Uterus (tissue), 4 donors: Measurements from ENCODE around the gene TSPAN17. TPM values are rescaled to one million over a fixed set of nuclear protein-coding genes. Genes with fewer than 3 reads are reported as not detected.

Experiments used
- DNase-seq, 2 donors: peaks; one replicate each; pipeline ENCODE4 v3.0.0-alpha.2; 2019 to 2020
- H3K27ac ChIP-seq, 2 donors: fragments of 200-600 bp; sonication (generic); 1 replicate in 1 of 2; 2 replicates in 1 of 2; pipeline ENCODE4 v1.5.1; 2016 to 2018
- H3K27me3 ChIP-seq, 2 donors: fragments of 200-600 bp; sonication (generic); one replicate each; pipeline ENCODE4 v1.5.1; 2018 to 2019; ENCODE audit warnings: control low read depth in 1 of 2
- H3K36me3 ChIP-seq, 2 donors: fragments of 200-600 bp; sonication (generic); one replicate each; pipeline ENCODE4 v1.5.1; 2019; ENCODE audit warnings: control low read depth in 1 of 2
- H3K4me1 ChIP-seq, 2 donors: fragments of 200-600 bp; sonication (generic); one replicate each; pipeline ENCODE4 v1.5.1; 2018 to 2019; ENCODE audit warnings: control low read depth in 1 of 2
- H3K4me3 ChIP-seq, 2 donors: fragments of 200-600 bp; sonication (generic); 1 replicate in 1 of 2; 2 replicates in 1 of 2; pipeline ENCODE4 v1.5.1; 2018 to 2019; ENCODE audit warnings: mild to moderate bottlenecking in 1 of 2
- H3K9me3 ChIP-seq, 2 donors: fragments of 200-600 bp; sonication (generic); one replicate each; pipeline ENCODE4 v1.5.1; 2019; ENCODE audit warnings: control low read depth in 1 of 2
- POLR2A ChIP-seq, 2 donors: fragments of 450-650 bp; IDR thresholded peaks; one replicate each; pipeline ENCODE4 v1.6.1; 2016; ENCODE audit warnings: antibody characterized with exemption in 2 of 2, mild to moderate bottlenecking in 1 of 2, moderate library complexity in 1 of 2
- intact Hi-C: fragments of 100-400 bp; cut with DNase I; formaldehyde crosslinking; loops from one replicate; pipeline ENCODE4 v1.15.1; 2023; ENCODE audit warnings: low total_unique reads
- total RNA-seq, 4 donors: library from RNA; depleted of rRNA in 3 of 4; stranded (reverse); fragments of >200 nt in 3 of 4; gene quantifications; one replicate each; pipeline versions ENCODE4 v1.1.0 to v1.2.4, GENCODE V29; 2014 to 2023
- TF ChIP-seq, protein P1 (sequence below), 4 experiments: fragments of 200-600 bp in 2 of 4; fragments of 450-650 bp in 2 of 4; sonication (generic) in 2 of 4; IDR thresholded peaks; one replicate each; pipeline ENCODE4 v1.5.1; 2016 to 2019; ENCODE audit warnings: antibody characterized with exemption in 4 of 4, mild to moderate bottlenecking in 2 of 4, moderate library complexity in 1 of 4
- donor health status: DM: yes; HTN: yes; CAD: no.

The TSPAN17 gene
- total RNA-seq, 4 donors from 2014 or later = 10.0 to 45.6 (median 20.2) TPM

DNA sequence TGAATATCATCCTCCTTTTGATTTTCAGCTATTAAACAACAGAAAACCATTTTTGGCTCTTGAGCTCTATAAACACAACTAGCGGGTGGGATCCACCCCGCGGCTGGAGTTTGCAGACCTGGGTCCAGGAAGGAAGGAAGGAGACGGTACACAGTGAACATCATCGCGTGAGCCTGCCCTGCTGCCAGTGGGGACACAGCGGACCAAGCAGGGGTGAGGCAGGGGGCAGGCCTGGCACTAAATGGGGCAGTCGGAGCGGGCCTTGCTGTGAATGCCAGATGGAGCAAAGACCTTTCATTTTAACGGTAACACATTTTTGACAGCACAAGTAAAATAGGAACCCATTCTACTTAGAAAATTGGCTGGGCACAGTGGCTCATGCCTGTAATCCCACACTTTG lies 14.4 kb downstream of the TSPAN17 start:
- intact Hi-C loops = no loop called here
- DNase-seq = no peak
- no peak for TF ChIP-seq POLR2A (IDR thresholded peaks at IDR 0.05)
- TF ChIP-seq, protein P1, sequence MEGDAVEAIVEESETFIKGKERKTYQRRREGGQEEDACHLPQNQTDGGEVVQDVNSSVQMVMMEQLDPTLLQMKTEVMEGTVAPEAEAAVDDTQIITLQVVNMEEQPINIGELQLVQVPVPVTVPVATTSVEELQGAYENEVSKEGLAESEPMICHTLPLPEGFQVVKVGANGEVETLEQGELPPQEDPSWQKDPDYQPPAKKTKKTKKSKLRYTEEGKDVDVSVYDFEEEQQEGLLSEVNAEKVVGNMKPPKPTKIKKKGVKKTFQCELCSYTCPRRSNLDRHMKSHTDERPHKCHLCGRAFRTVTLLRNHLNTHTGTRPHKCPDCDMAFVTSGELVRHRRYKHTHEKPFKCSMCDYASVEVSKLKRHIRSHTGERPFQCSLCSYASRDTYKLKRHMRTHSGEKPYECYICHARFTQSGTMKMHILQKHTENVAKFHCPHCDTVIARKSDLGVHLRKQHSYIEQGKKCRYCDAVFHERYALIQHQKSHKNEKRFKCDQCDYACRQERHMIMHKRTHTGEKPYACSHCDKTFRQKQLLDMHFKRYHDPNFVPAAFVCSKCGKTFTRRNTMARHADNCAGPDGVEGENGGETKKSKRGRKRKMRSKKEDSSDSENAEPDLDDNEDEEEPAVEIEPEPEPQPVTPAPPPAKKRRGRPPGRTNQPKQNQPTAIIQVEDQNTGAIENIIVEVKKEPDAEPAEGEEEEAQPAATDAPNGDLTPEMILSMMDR (IDR thresholded peaks at IDR 0.05) = no peak
- H3K9me3 ChIP-seq = no peaks in the 10 kb centered on the region
- H3K27ac ChIP-seq = no peak overlapping the region
- H3K4me1 ChIP-seq = no peaks in the 10 kb centered on the region
- peaks cover 0 to 5% of the 10 kb centered on the region in 2 donors for H3K27me3 ChIP-seq
- H3K4me3 ChIP-seq = no peak overlapping the region
- H3K36me3 ChIP-seq = no peaks in the 10 kb centered on the region

DNA sequence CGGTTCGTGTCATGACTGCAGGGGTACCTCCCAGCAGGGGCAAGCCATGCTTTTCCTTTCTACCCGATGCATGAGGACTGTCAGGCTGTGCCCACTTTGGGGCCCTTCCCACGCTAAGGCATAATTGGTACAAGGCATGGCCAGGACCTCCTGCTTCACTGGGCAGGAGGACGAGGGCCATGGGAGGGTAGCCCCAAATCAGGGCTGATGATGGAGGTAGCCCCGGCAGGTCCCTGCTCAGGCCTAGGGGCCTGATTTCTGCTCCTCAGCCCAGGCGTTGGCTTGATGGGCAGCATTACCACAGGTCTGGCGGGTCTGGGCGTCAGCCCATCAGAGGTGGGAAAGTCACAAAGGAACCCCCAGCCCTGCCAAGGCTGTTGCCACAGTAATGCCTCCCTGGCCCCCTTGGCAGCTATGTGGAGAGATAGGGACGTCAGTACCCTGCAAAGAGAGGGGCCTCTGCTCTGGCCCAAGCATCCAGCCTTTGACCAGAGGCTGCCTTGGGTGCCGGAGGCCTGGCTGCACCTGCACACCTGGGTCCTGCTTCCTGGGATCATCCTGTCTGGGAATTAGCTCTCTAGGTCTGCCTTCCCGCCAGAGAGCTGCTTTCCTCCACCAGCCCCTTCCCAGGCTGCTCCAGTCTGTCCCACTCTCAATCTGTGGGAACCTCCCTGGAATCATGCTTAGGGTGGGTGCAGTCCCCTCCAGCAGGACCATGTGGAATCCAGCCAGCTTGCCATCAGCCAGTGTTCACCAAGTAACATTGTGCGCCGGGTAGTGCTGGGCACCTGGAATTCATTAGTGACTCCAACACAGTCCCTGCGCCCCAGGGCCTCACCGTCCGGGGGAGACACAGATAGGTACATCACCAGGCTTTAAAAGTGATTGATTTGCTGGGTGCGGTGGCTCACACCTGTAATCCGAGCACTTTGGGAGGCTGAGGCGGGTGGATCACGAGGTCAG lies 15.4 kb downstream of the TSPAN17 start:
- peaks cover 0 to 5% of the 10 kb centered on the region in 2 donors for H3K27me3 ChIP-seq
- no peaks in the 10 kb centered on the region for H3K9me3 ChIP-seq
- no peak overlapping the region for H3K27ac ChIP-seq
- TF ChIP-seq POLR2A (IDR thresholded peaks at IDR 0.05) = no peak
- TF ChIP-seq, protein P1 (IDR thresholded peaks at IDR 0.05) = no peak
- no peak overlapping the region for H3K4me3 ChIP-seq
- H3K36me3 ChIP-seq = no peaks in the 10 kb centered on the region
- intact Hi-C loops = no loop called here
- DNase-seq = no peak
- H3K4me1 ChIP-seq = no peaks in the 10 kb centered on the region

DNA sequence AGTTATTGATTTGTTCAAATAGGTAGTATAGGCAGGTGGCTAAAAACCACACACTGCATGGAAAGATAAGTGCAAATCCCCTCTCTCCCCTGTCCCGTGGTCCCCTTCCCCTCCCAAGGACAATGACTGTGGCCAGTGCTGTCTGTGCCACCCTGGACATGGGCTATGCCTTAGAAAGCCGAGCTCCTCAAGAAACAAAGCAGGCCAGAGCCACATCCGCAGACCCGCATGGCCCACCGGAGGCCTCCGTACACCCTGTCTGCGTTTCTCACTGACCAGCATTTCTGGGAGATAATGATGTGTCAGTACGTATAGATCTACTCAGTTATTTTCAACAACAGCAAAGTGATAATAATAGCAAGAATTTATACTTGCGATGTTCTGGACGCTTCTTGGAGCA lies 16.3 kb downstream of the TSPAN17 start:
- no peak overlapping the region for H3K4me3 ChIP-seq
- H3K27ac ChIP-seq = no peak overlapping the region
- H3K9me3 ChIP-seq = no peaks in the 10 kb centered on the region
- TF ChIP-seq, protein P1 (IDR thresholded peaks at IDR 0.05) = no peak
- TF ChIP-seq POLR2A (IDR thresholded peaks at IDR 0.05) = no peak
- H3K27me3 ChIP-seq = peaks cover 0 to 5% of the 10 kb centered on the region in 2 donors
- no peaks in the 10 kb centered on the region for H3K36me3 ChIP-seq
- no peak for DNase-seq
- intact Hi-C loops = no loop called here
- H3K4me1 ChIP-seq = no peaks in the 10 kb centered on the region

DNA sequence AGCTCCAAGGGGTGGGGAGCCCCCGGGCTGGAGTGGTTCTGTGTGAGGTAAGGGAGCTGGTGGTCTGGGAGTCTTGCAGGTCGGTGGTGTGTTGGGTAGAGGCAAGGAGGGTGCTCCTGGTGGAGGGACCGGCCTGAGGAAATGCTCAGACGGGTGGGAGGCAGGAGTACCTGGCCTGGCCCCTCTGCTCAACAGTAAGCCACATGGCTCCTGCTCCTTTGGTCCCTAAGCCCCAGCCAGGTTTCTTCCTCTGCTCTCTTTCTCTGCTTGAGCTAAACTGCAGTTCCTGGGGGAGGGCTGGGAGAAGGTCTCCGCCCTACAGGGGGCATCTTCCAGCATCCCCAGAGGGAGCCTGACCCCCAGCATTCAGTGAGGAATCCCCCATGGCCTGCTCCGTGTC lies 17.2 kb downstream of the TSPAN17 start:
- H3K36me3 ChIP-seq = no peaks in the 10 kb centered on the region
- H3K9me3 ChIP-seq = no peaks in the 10 kb centered on the region
- intact Hi-C loops = no loop called here
- H3K27ac ChIP-seq = no peak overlapping the region
- no peak overlapping the region for H3K4me3 ChIP-seq
- DNase-seq = no peak
- TF ChIP-seq POLR2A (IDR thresholded peaks at IDR 0.05) = no peak
- TF ChIP-seq, protein P1 (IDR thresholded peaks at IDR 0.05) = no peak
- H3K4me1 ChIP-seq = no peaks in the 10 kb centered on the region
- peaks cover 0 to 5% of the 10 kb centered on the region in 2 donors for H3K27me3 ChIP-seq

DNA sequence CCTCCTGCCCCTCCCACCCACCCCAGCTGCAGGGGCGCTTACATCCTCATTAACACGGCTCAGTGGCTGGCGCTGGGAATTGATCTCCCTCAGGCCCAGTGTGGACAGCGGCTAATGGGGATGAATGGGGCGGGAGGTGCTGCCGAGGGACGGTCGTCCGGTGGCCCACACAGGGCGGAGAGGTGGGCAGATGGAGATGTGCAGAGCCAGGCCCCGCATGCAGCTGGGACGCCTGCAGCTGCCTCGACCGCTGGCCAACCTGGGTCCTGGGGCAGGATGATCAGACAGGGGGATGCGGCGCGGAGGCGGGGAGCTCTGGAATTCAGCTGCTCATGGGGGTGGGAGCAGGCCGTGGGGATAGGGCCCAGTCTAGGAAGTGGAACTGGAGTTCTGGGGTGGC lies 17.6 kb downstream of the TSPAN17 start:
- H3K4me1 ChIP-seq = no peaks in the 10 kb centered on the region
- TF ChIP-seq, protein P1 (IDR thresholded peaks at IDR 0.05) = no peak
- no peak for TF ChIP-seq POLR2A (IDR thresholded peaks at IDR 0.05)
- no peaks in the 10 kb centered on the region for H3K9me3 ChIP-seq
- no peak for DNase-seq
- no peaks in the 10 kb centered on the region for H3K36me3 ChIP-seq
- H3K4me3 ChIP-seq = no peak overlapping the region
- intact Hi-C loops = no loop called here
- no peak overlapping the region for H3K27ac ChIP-seq
- peaks cover 0 to 5% of the 10 kb centered on the region in 2 donors for H3K27me3 ChIP-seq
